SK-N-SH treated with all-trans-retinoic acid at 6 μM for 48 hours (cell line): ENCODE data around the gene MYO5C.

ENCODE experiments used
- ATAC-seq: fragments of 200-7000 bp; cut with Tn5 transposase; 3 replicates; pipeline ENCODE4 v1.9.1; 2020; ENCODE audit warnings: mild to moderate bottlenecking, moderate library complexity
- ARNTL ChIP-seq: fragments of 450-650 bp; formaldehyde crosslinking; IDR thresholded peaks from 2 replicates; pipeline ENCODE4 v1.5.0; 2020; ENCODE audit warnings: low read depth, mild to moderate bottlenecking, moderate library complexity, borderline replicate concordance
- BACH2 ChIP-seq: fragments of 250-450 bp; sonication (Bioruptor Pico); IDR thresholded peaks from 2 replicates; pipeline ENCODE4 v1.9.0; 2021; ENCODE audit warnings: mild to moderate bottlenecking, borderline replicate concordance
- CREB5 ChIP-seq: fragments of 250-450 bp; sonication (Bioruptor Pico); IDR thresholded peaks from 2 replicates; pipeline ENCODE4 v1.5.1; 2020; ENCODE audit warnings: low read depth, mild to moderate bottlenecking, moderate library complexity
- CSDC2 ChIP-seq: fragments of 250-450 bp; sonication (Bioruptor Pico); IDR thresholded peaks from 2 replicates; pipeline ENCODE4 v1.5.0; 2020; ENCODE audit warnings: mild to moderate bottlenecking, moderate library complexity
- ESRRG ChIP-seq: fragments of 250-450 bp; sonication (Bioruptor Pico); IDR thresholded peaks from 2 replicates; pipeline ENCODE4 v1.6.1; 2021; ENCODE audit warnings: mild to moderate bottlenecking
- GLIS3 ChIP-seq: fragments of 250-450 bp; sonication (Bioruptor Pico); IDR thresholded peaks from 2 replicates; pipeline ENCODE4 v1.5.0; 2020; ENCODE audit warnings: mild to moderate bottlenecking, moderate library complexity
- ISL1 ChIP-seq: fragments of 250-450 bp; sonication (Bioruptor Pico); IDR thresholded peaks from 2 replicates; pipeline ENCODE4 v2.1.2; 2022; ENCODE audit warnings: mild to moderate bottlenecking, moderate library complexity
- OSR1 ChIP-seq: fragments of 250-450 bp; sonication (Bioruptor Pico); IDR thresholded peaks from 2 replicates; pipeline ENCODE4 v1.8.0; 2022; ENCODE audit warnings: moderate library complexity, mild to moderate bottlenecking, inconsistent platforms
- PATZ1 ChIP-seq: fragments of 250-450 bp; sonication (Bioruptor Pico); IDR thresholded peaks from 2 replicates; pipeline ENCODE4 v1.8.0; 2020; ENCODE audit warnings: mild to moderate bottlenecking, moderate library complexity, borderline replicate concordance
- POU6F1 ChIP-seq: fragments of 250-450 bp; sonication (Bioruptor Pico); IDR thresholded peaks from 2 replicates; pipeline ENCODE4 v1.8.0; 2021; ENCODE audit warnings: low read depth, mild to moderate bottlenecking, moderate library complexity, borderline replicate concordance
- PPARA ChIP-seq: fragments of 250-450 bp; sonication (Bioruptor Pico); IDR thresholded peaks from 2 replicates; pipeline ENCODE4 v1.5.0; 2020; ENCODE audit warnings: mild to moderate bottlenecking, borderline replicate concordance
- RARB ChIP-seq: fragments of 250-450 bp; sonication (Bioruptor Pico); IDR thresholded peaks from 2 replicates; pipeline ENCODE4 v1.8.0; 2021; ENCODE audit warnings: mild to moderate bottlenecking, moderate library complexity
- SNAI2 ChIP-seq: fragments of 250-450 bp; sonication (Bioruptor Pico); IDR thresholded peaks from 2 replicates; pipeline ENCODE4 v1.5.0; 2020; ENCODE audit warnings: mild to moderate bottlenecking, moderate library complexity
- TOX ChIP-seq: fragments of 250-450 bp; sonication (Bioruptor Pico); IDR thresholded peaks from 2 replicates; pipeline ENCODE4 v1.8.0; 2021; ENCODE audit warnings: mild to moderate bottlenecking, moderate library complexity, borderline replicate concordance
- TSHZ2 ChIP-seq: fragments of 250-450 bp; sonication (Bioruptor Pico); IDR thresholded peaks from 2 replicates; pipeline ENCODE4 v1.5.0; 2020; ENCODE audit warnings: mild to moderate bottlenecking, moderate library complexity
- ZC3H10 ChIP-seq: fragments of 250-450 bp; sonication (Bioruptor Pico); IDR thresholded peaks from 2 replicates; pipeline ENCODE4 v1.5.1; 2021; ENCODE audit warnings: mild to moderate bottlenecking, moderate library complexity
- ZFP3 ChIP-seq: fragments of 250-450 bp; sonication (Bioruptor Pico); IDR thresholded peaks from 2 replicates; pipeline ENCODE4 v1.5.0; 2020; ENCODE audit warnings: mild to moderate bottlenecking, moderate library complexity
- ZFP30 ChIP-seq: fragments of 450-650 bp; formaldehyde crosslinking; IDR thresholded peaks from 2 replicates; pipeline ENCODE4 v1.5.0; 2022; ENCODE audit warnings: mild to moderate bottlenecking, moderate library complexity
- ZNF565 ChIP-seq: fragments of 450-650 bp; formaldehyde crosslinking; conservative IDR thresholded peaks from 2 replicates; pipeline ENCODE4 v1.5.0; 2020; ENCODE audit warnings: low read depth, mild to moderate bottlenecking, moderate library complexity
- ZNF70 ChIP-seq: fragments of 450-650 bp; formaldehyde crosslinking; IDR thresholded peaks from 2 replicates; pipeline ENCODE4 v1.5.0; 2020; ENCODE audit warnings: mild to moderate bottlenecking, moderate library complexity
- ZNF8 ChIP-seq: fragments of 450-650 bp; formaldehyde crosslinking; IDR thresholded peaks from 2 replicates; pipeline ENCODE4 v1.5.0; 2020; ENCODE audit warnings: mild to moderate bottlenecking, moderate library complexity

MYO5C gene

GRCh38 chr15:52186651-52187486, 108.7 kb downstream of the MYO5C start:
- TF ChIP-seq RARB (CRISPR knock-in tag) (no peak), ESRRG (CRISPR knock-in tag) (no peak), SNAI2 (CRISPR knock-in tag) (no peak), ZNF8 (no peak), GLIS3 (CRISPR knock-in tag) (no peak), PATZ1 (CRISPR knock-in tag) (no peak)
- no peak for ATAC-seq

GRCh38 chr15:52185151-52185561, 110.4 kb downstream of the MYO5C start:
- TF ChIP-seq TOX (no peak), ESRRG (CRISPR knock-in tag) (no peak), ZNF8 (no peak), ZFP3 (no peak), TSHZ2 (CRISPR knock-in tag) (no peak), PPARA (CRISPR knock-in tag) (no peak), ZNF70 (CRISPR knock-in tag) (no peak), POU6F1 (no peak), ZC3H10 (CRISPR knock-in tag) (no peak), BACH2 (CRISPR knock-in tag) (no peak), ZFP30 (CRISPR knock-in tag) (no peak), CREB5 (no peak), RARB (CRISPR knock-in tag) (no peak), ISL1 (CRISPR knock-in tag) (no peak), ZNF565 (CRISPR knock-in tag) (no peak), SNAI2 (CRISPR knock-in tag) (no peak), ARNTL (CRISPR knock-in tag) (no peak)
- ATAC-seq, result no peak

- no peak for ATAC-seq
- TF ChIP-seq ZNF8, result no peak
- no peak for TF ChIP-seq CSDC2 (CRISPR knock-in tag)
- TF ChIP-seq CREB5, result no peak
- TF ChIP-seq ESRRG (CRISPR knock-in tag), result no peak
- no peak for TF ChIP-seq ZC3H10 (CRISPR knock-in tag)
- TF ChIP-seq SNAI2 (CRISPR knock-in tag), result no peak
- no peak for TF ChIP-seq RARB (CRISPR knock-in tag)
- no peak for TF ChIP-seq ARNTL (CRISPR knock-in tag)
- no peak for TF ChIP-seq BACH2 (CRISPR knock-in tag)
- TF ChIP-seq ZFP3, result no peak
- no peak for TF ChIP-seq TOX
- no peak for TF ChIP-seq OSR1 (CRISPR knock-in tag)
- no peak for TF ChIP-seq ZFP30 (CRISPR knock-in tag)
- no peak for TF ChIP-seq PATZ1 (CRISPR knock-in tag)
- no peak for TF ChIP-seq ISL1 (CRISPR knock-in tag)
These were observed 110.9 kb downstream of the MYO5C start for GRCh38 chr15:52184721-52185120.
